ENCODE measurements around the gene METTL2A.
"Not testable (repeated sequence)": the region's sequence is repeated elsewhere in the genome, so short reads cannot be mapped to it uniquely, and the experiment has no call there.

Gene METTL2A

DNA sequence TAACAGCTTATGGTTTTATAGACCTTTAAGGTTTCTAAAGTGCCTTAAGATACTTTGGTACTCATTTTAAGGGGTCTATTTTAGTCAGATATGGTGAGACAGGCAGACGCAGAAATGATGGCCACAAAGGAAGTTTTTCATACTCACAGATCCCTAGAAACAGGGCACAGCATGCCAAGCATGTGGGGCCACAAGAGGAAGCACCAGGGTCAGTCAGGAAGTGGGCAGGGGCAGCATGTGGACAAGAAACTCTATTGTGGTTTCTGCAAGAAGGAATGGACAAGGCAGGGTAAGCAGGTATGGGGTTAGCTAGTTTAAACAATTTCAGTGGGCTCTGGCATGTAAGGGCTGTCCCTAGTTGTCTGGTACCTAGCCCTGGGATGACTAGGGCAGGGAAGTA is 34.8 kb upstream of the METTL2A start:
- Histone ChIP-seq H3K4me3 (ENCODE audit: low read length) (no peak overlapping the region), H3F3A (ENCODE audit: control insufficient read depth, insufficient read depth) (no peaks in the 10 kb centered on the region), H4K20me1 (ENCODE audit: control insufficient read depth, insufficient read depth, low read depth, low read length) (no peaks in the 10 kb centered on the region), H3K4me2 (ENCODE audit: low read length) (no peak overlapping the region), H3K27ac (ENCODE audit: low read depth, low read length) (no peak overlapping the region), H3K9me3 (ENCODE audit: control insufficient read depth, insufficient read depth, low read length) (no peaks in the 10 kb centered on the region), H3K4me1 (ENCODE audit: control insufficient read depth, low read length) (no peaks in the 10 kb centered on the region), H3K36me3 (ENCODE audit: control insufficient read depth, low read length) (no peaks in the 10 kb centered on the region), H3K9me2 (replicated peaks; ENCODE audit: control insufficient read depth, low read length) (no peaks in the 10 kb centered on the region), H3K27me3 (ENCODE audit: control insufficient read depth, low read length) (peaks cover 11% of the 10 kb centered on the region), H3K79me2 (ENCODE audit: control insufficient read depth, low read length) (no peaks in the 10 kb centered on the region)
- TF ChIP-seq, protein P1, sequence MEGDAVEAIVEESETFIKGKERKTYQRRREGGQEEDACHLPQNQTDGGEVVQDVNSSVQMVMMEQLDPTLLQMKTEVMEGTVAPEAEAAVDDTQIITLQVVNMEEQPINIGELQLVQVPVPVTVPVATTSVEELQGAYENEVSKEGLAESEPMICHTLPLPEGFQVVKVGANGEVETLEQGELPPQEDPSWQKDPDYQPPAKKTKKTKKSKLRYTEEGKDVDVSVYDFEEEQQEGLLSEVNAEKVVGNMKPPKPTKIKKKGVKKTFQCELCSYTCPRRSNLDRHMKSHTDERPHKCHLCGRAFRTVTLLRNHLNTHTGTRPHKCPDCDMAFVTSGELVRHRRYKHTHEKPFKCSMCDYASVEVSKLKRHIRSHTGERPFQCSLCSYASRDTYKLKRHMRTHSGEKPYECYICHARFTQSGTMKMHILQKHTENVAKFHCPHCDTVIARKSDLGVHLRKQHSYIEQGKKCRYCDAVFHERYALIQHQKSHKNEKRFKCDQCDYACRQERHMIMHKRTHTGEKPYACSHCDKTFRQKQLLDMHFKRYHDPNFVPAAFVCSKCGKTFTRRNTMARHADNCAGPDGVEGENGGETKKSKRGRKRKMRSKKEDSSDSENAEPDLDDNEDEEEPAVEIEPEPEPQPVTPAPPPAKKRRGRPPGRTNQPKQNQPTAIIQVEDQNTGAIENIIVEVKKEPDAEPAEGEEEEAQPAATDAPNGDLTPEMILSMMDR (IDR thresholded peaks at IDR 0.05; ENCODE audit: low read depth, low read length, poor library complexity, severe bottlenecking), result no peak
- no peak for TF ChIP-seq EZH2phosphoT487 (IDR thresholded peaks at IDR 0.05; ENCODE audit: borderline replicate concordance, low read length)

- H3K4me1 ChIP-seq (ENCODE audit: control insufficient read depth, low read length), result no peaks in the 10 kb centered on the region
- no peaks in the 10 kb centered on the region for H3K9me3 ChIP-seq (ENCODE audit: control insufficient read depth, insufficient read depth, low read length)
- no peak for TF ChIP-seq EZH2phosphoT487 (IDR thresholded peaks at IDR 0.05; ENCODE audit: borderline replicate concordance, low read length)
- TF ChIP-seq, protein P1 (IDR thresholded peaks at IDR 0.05; ENCODE audit: low read depth, low read length, poor library complexity, severe bottlenecking), result no peak
- H3K27me3 ChIP-seq (ENCODE audit: control insufficient read depth, low read length), result peaks cover 24% of the 10 kb centered on the region
- H3F3A ChIP-seq (ENCODE audit: control insufficient read depth, insufficient read depth), result no peaks in the 10 kb centered on the region
- H3K36me3 ChIP-seq (ENCODE audit: control insufficient read depth, low read length), result no peaks in the 10 kb centered on the region
- H3K79me2 ChIP-seq (ENCODE audit: control insufficient read depth, low read length), result no peaks in the 10 kb centered on the region
- no peaks in the 10 kb centered on the region for H3K9me2 ChIP-seq (replicated peaks; ENCODE audit: control insufficient read depth, low read length)
- no peak overlapping the region for H3K4me2 ChIP-seq (ENCODE audit: low read length)
- H4K20me1 ChIP-seq (ENCODE audit: control insufficient read depth, insufficient read depth, low read depth, low read length), result no peaks in the 10 kb centered on the region
- no peak overlapping the region for H3K4me3 ChIP-seq (ENCODE audit: low read length)
- H3K27ac ChIP-seq (ENCODE audit: low read depth, low read length), result no peak overlapping the region
Measured at GRCh38 chr17:62392908-62393307, 30.8 kb upstream of the METTL2A start.

DNA sequence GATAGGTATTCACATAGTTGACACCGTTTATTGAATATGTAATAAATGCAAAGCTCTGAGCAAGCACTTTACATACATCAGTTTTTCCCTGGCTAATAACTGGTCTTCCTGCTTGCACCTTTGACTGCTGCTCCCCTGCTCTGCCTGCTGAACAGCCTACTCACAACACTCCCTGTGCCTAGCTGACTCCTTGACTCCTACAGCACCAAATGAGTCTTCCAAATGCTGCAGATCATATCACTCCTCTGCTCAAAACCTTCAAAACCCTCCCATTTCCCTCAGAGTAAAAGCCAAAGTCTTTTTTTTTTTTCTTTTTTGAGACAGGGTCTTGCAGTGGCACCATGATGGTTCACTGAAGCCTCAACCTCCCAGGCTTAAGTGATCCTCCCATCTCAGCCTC is 24.8 kb upstream of the METTL2A start:
- TF ChIP-seq, protein P1 (IDR thresholded peaks at IDR 0.05; ENCODE audit: low read depth, low read length, poor library complexity, severe bottlenecking), result no peak
- no peak for TF ChIP-seq EZH2phosphoT487 (IDR thresholded peaks at IDR 0.05; ENCODE audit: borderline replicate concordance, low read length)
- Histone ChIP-seq H3K27ac (ENCODE audit: low read depth, low read length) (no peak overlapping the region), H3K36me3 (ENCODE audit: control insufficient read depth, low read length) (no peaks in the 10 kb centered on the region), H3K4me3 (ENCODE audit: low read length) (no peak overlapping the region), H3K9me2 (replicated peaks; ENCODE audit: control insufficient read depth, low read length) (no peaks in the 10 kb centered on the region), H3K4me1 (ENCODE audit: control insufficient read depth, low read length) (no peaks in the 10 kb centered on the region), H3K9me3 (ENCODE audit: control insufficient read depth, insufficient read depth, low read length) (no peaks in the 10 kb centered on the region), H3K79me2 (ENCODE audit: control insufficient read depth, low read length) (no peaks in the 10 kb centered on the region), H3F3A (ENCODE audit: control insufficient read depth, insufficient read depth) (no peaks in the 10 kb centered on the region), H3K4me2 (ENCODE audit: low read length) (no peak overlapping the region), H4K20me1 (ENCODE audit: control insufficient read depth, insufficient read depth, low read depth, low read length) (no peaks in the 10 kb centered on the region), H3K27me3 (ENCODE audit: control insufficient read depth, low read length) (peaks cover 15% of the 10 kb centered on the region)

DNA sequence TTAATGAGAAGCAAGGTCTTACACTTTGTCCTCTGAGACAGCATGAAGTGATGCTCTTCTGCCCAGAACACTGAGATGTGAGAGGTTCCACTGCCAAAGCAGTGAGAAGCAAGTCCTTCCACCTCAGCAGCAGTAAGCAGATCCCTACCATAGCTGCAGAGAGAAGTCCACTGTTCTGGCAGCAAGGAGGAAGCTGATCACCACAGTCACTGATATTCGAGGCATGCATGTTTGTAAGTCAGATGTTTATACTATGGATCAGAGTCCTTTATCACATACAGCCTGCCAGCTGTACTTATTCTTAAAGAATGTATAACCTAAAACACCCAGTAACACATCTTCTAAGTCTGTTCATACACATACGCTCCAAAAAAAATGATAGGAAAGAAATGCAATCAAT is 18.2 kb upstream of the METTL2A start:
- no peaks in the 10 kb centered on the region for H3F3A ChIP-seq (ENCODE audit: control insufficient read depth, insufficient read depth)
- H3K27me3 ChIP-seq (ENCODE audit: control insufficient read depth, low read length), result peaks cover 8% of the 10 kb centered on the region
- H3K4me2 ChIP-seq (ENCODE audit: low read length), result no peak overlapping the region
- H3K79me2 ChIP-seq (ENCODE audit: control insufficient read depth, low read length), result no peaks in the 10 kb centered on the region
- H3K4me3 ChIP-seq (ENCODE audit: low read length), result no peak overlapping the region
- no peaks in the 10 kb centered on the region for H3K4me1 ChIP-seq (ENCODE audit: control insufficient read depth, low read length)
- H3K9me3 ChIP-seq (ENCODE audit: control insufficient read depth, insufficient read depth, low read length), result no peaks in the 10 kb centered on the region
- TF ChIP-seq, protein P1 (IDR thresholded peaks at IDR 0.05; ENCODE audit: low read depth, low read length, poor library complexity, severe bottlenecking), result no peak
- TF ChIP-seq EZH2phosphoT487 (IDR thresholded peaks at IDR 0.05; ENCODE audit: borderline replicate concordance, low read length), result no peak
- H3K9me2 ChIP-seq (replicated peaks; ENCODE audit: control insufficient read depth, low read length), result no peaks in the 10 kb centered on the region
- no peaks in the 10 kb centered on the region for H3K36me3 ChIP-seq (ENCODE audit: control insufficient read depth, low read length)
- no peaks in the 10 kb centered on the region for H4K20me1 ChIP-seq (ENCODE audit: control insufficient read depth, insufficient read depth, low read depth, low read length)
- H3K27ac ChIP-seq (ENCODE audit: low read depth, low read length), result no peak overlapping the region

GRCh38 chr17:62413090-62413489 is 10.6 kb upstream of the METTL2A start:
- not testable (repeated sequence) for H3F3A ChIP-seq (ENCODE audit: control insufficient read depth, insufficient read depth); H3K9me2 ChIP-seq (replicated peaks; ENCODE audit: control insufficient read depth, low read length); H3K36me3 ChIP-seq (ENCODE audit: control insufficient read depth, low read length); H3K27me3 ChIP-seq (ENCODE audit: control insufficient read depth, low read length); H4K20me1 ChIP-seq (ENCODE audit: control insufficient read depth, insufficient read depth, low read depth, low read length); H3K4me2 ChIP-seq (ENCODE audit: low read length); H3K79me2 ChIP-seq (ENCODE audit: control insufficient read depth, low read length); H3K4me3 ChIP-seq (ENCODE audit: low read length); H3K27ac ChIP-seq (ENCODE audit: low read depth, low read length); H3K4me1 ChIP-seq (ENCODE audit: control insufficient read depth, low read length); H3K9me3 ChIP-seq (ENCODE audit: control insufficient read depth, insufficient read depth, low read length)
